ENCODE results near the gene CYYR1. TPM values are rescaled to one million over a fixed set of nuclear protein-coding genes. Genes with fewer than 3 reads are reported as not detected.

The CYYR1 gene
- total and polyA plus RNA-seq, 2 experiments from 2014 or later = 0.19 TPM; not detected in 1

DNA sequence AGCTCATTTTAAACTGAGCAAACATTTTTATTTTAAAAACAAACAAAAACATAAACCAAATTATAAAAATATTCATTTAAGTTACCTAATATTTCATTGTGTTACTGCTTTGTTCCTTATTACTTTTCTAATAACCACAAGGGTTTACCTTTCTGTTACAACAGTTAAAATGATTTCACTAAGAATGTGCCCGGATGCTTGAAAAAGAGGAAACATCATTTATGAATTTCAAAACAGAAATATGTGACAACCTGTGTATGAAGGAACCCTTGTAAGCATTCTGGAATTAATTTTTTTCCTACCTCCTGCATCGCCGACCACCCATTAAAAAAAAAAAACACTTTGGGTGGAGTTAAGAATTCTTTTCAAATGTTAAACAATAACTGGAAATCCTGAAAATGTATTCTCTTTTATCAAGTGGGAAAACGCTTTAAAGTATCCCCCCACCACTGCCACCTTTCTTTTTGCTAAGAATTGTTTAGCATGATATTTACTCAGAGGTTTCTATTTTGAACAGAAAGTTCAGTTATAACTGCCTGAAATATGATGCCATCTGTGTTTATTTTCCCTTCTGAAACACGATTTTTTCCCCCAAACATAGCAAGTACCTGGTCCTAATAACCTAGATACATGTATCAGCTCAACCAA, 9.1 kb downstream of the CYYR1 start:
- Histone ChIP-seq H3K4me2 (ENCODE audit: unreplicated experiment) (no peak overlapping the region), H3F3A (ENCODE audit: insufficient read depth) (no peaks in the 10 kb centered on the region), H3K27ac (no peak overlapping the region), H3K9ac (no peak overlapping the region), H2AFZ (no peak overlapping the region), H3K36me3 (ENCODE audit: low read depth) (no peaks in the 10 kb centered on the region), H3K79me2 (ENCODE audit: insufficient read depth) (no peaks in the 10 kb centered on the region), H3K4me1 (ENCODE audit: insufficient read depth) (no peaks in the 10 kb centered on the region), H4K20me1 (ENCODE audit: insufficient read depth) (no peaks in the 10 kb centered on the region), H3K9me3 (ENCODE audit: low read depth) (no peaks in the 10 kb centered on the region), H3K9me2 (ENCODE audit: insufficient read depth) (no peaks in the 10 kb centered on the region), H3K27me3 (replicated peaks; ENCODE audit: insufficient read depth) (0 out of 2 replicates have a peak, but pooled peaks cover 9% of the 10 kb centered on the region), H3K4me3 (no peak overlapping the region)
- no peak for DNase-seq
- 64 to 68% methylated on average over 5 of the region's 5 CpGs for WGBS, 2 experiments (ENCODE audit: low coverage in 1 of 2, low lambda C conversion rate in 2 of 2, missing lambda C conversion rate in 2 of 2)
- in situ Hi-C loops (cut with MboI) = no loop called here
- no peak for TF ChIP-seq EZH2 (IDR thresholded peaks at IDR 0.05; ENCODE audit: insufficient read depth, poor library complexity, severe bottlenecking)
- TF ChIP-seq EZH2phosphoT487 (IDR thresholded peaks at IDR 0.05; ENCODE audit: insufficient read depth, low read depth) = no peak

GRCh38 chr21:26560612-26561011, 12.5 kb downstream of the CYYR1 start:
- no peak overlapping the region for H2AFZ ChIP-seq
- H4K20me1 ChIP-seq (ENCODE audit: insufficient read depth) = no peaks in the 10 kb centered on the region
- no peak overlapping the region for H3K4me3 ChIP-seq
- 70 to 75% methylated on average over 3 of the region's 3 CpGs for WGBS, 2 experiments (ENCODE audit: low coverage in 1 of 2, low lambda C conversion rate in 2 of 2, missing lambda C conversion rate in 2 of 2)
- H3K9me2 ChIP-seq (ENCODE audit: insufficient read depth) = no peaks in the 10 kb centered on the region
- H3K36me3 ChIP-seq (ENCODE audit: low read depth) = no peaks in the 10 kb centered on the region
- H3K9me3 ChIP-seq (ENCODE audit: low read depth) = no peaks in the 10 kb centered on the region
- H3K4me2 ChIP-seq (ENCODE audit: unreplicated experiment) = no peak overlapping the region
- in situ Hi-C loops (cut with MboI) = no loop called here
- no peaks in the 10 kb centered on the region for H3F3A ChIP-seq (ENCODE audit: insufficient read depth)
- 0 out of 2 replicates have a peak, but pooled peaks cover 10% of the 10 kb centered on the region for H3K27me3 ChIP-seq (replicated peaks; ENCODE audit: insufficient read depth)
- no peak for TF ChIP-seq EZH2 (IDR thresholded peaks at IDR 0.05; ENCODE audit: insufficient read depth, poor library complexity, severe bottlenecking)
- TF ChIP-seq EZH2phosphoT487 (IDR thresholded peaks at IDR 0.05; ENCODE audit: insufficient read depth, low read depth) = no peak
- H3K79me2 ChIP-seq (ENCODE audit: insufficient read depth) = no peaks in the 10 kb centered on the region
- no peak for DNase-seq
- no peaks in the 10 kb centered on the region for H3K4me1 ChIP-seq (ENCODE audit: insufficient read depth)
- no peak overlapping the region for H3K27ac ChIP-seq
- H3K9ac ChIP-seq = no peak overlapping the region

- WGBS, 2 experiments (ENCODE audit: low coverage in 1 of 2, low lambda C conversion rate in 2 of 2, missing lambda C conversion rate in 2 of 2) = 70 to 73% methylated on average over 5 of the region's 5 CpGs
- no peak overlapping the region for H3K4me2 ChIP-seq (ENCODE audit: unreplicated experiment)
- no peaks in the 10 kb centered on the region for H3K79me2 ChIP-seq (ENCODE audit: insufficient read depth)
- H3K36me3 ChIP-seq (ENCODE audit: low read depth) = no peaks in the 10 kb centered on the region
- 0 out of 2 replicates have a peak, but pooled peaks cover 10% of the 10 kb centered on the region for H3K27me3 ChIP-seq (replicated peaks; ENCODE audit: insufficient read depth)
- no peak overlapping the region for H3K27ac ChIP-seq
- no peaks in the 10 kb centered on the region for H3K9me3 ChIP-seq (ENCODE audit: low read depth)
- H3F3A ChIP-seq (ENCODE audit: insufficient read depth) = no peaks in the 10 kb centered on the region
- no peak for DNase-seq
- no peak for TF ChIP-seq EZH2phosphoT487 (IDR thresholded peaks at IDR 0.05; ENCODE audit: insufficient read depth, low read depth)
- TF ChIP-seq EZH2 (IDR thresholded peaks at IDR 0.05; ENCODE audit: insufficient read depth, poor library complexity, severe bottlenecking) = no peak
- no peak overlapping the region for H3K9ac ChIP-seq
- in situ Hi-C loops (cut with MboI) = no loop called here
- H4K20me1 ChIP-seq (ENCODE audit: insufficient read depth) = no peaks in the 10 kb centered on the region
- H2AFZ ChIP-seq = no peak overlapping the region
- H3K4me3 ChIP-seq = no peak overlapping the region
- H3K9me2 ChIP-seq (ENCODE audit: insufficient read depth) = no peaks in the 10 kb centered on the region
- H3K4me1 ChIP-seq (ENCODE audit: insufficient read depth) = no peaks in the 10 kb centered on the region
These were observed 14.0 kb downstream of the CYYR1 start for GRCh38 chr21:26559099-26559498.

GRCh38 chr21:26557106-26557505, 16.0 kb downstream of the CYYR1 start:
- no peak for DNase-seq
- Histone ChIP-seq H3K27ac (no peak overlapping the region), H3K4me2 (ENCODE audit: unreplicated experiment) (no peak overlapping the region), H3K4me3 (no peak overlapping the region), H2AFZ (no peak overlapping the region), H3K36me3 (ENCODE audit: low read depth) (no peaks in the 10 kb centered on the region), H3F3A (ENCODE audit: insufficient read depth) (no peaks in the 10 kb centered on the region), H3K27me3 (replicated peaks; ENCODE audit: insufficient read depth) (0 out of 2 replicates have a peak, but pooled peaks cover 10% of the 10 kb centered on the region), H4K20me1 (ENCODE audit: insufficient read depth) (no peaks in the 10 kb centered on the region), H3K79me2 (ENCODE audit: insufficient read depth) (no peaks in the 10 kb centered on the region), H3K9ac (no peak overlapping the region), H3K9me3 (ENCODE audit: low read depth) (no peaks in the 10 kb centered on the region), H3K4me1 (ENCODE audit: insufficient read depth) (no peaks in the 10 kb centered on the region), H3K9me2 (ENCODE audit: insufficient read depth) (no peaks in the 10 kb centered on the region)
- WGBS, 2 experiments (ENCODE audit: low coverage in 1 of 2, low lambda C conversion rate in 2 of 2, missing lambda C conversion rate in 2 of 2) = 76 to 85% methylated on average over 4 of the region's 4 CpGs
- TF ChIP-seq EZH2phosphoT487 (IDR thresholded peaks at IDR 0.05; ENCODE audit: insufficient read depth, low read depth) (no peak), EZH2 (IDR thresholded peaks at IDR 0.05; ENCODE audit: insufficient read depth, poor library complexity, severe bottlenecking) (no peak)
- in situ Hi-C loops (cut with MboI) = no loop called here
